GM19467 (cell line): ENCODE results near the gene ADNP2.
A peak's percentile ranks its signal among the peaks of the same experiment; 100 is the strongest.

Experiments used
- ATAC-seq: cut with Tn5 transposase; IDR thresholded peaks from one replicate; pipeline ENCODE4 v1.9.1; 2021; ENCODE audit warnings: mild to moderate bottlenecking, moderate library complexity; ENCODE audit not compliant: unreplicated experiment

The ADNP2 gene

GRCh38 chr18:80108739-80109675, at the start of gene ADNP2:
Gene ADNP2 (plus strand): TSS chr18:80109262. CDS start chr18:80117543, 8,281 bp downstream.
- peak; percentile 67 for ATAC-seq

- ATAC-seq = no peak
Observed at GRCh38 chr18:80059945-80060344, 49.1 kb upstream of the ADNP2 start.

GRCh38 chr18:80065705-80066104, 43.4 kb upstream of the ADNP2 start:
- no peak for ATAC-seq

- no peak for ATAC-seq
Observed at GRCh38 chr18:80067321-80067720, 41.7 kb upstream of the ADNP2 start.

GRCh38 chr18:80067897-80068296, 41.2 kb upstream of the ADNP2 start:
- ATAC-seq = no peak

GRCh38 chr18:80068571-80069272, 40.3 kb upstream of the ADNP2 start:
- no peak for ATAC-seq

GRCh38 chr18:80070825-80071224, 38.2 kb upstream of the ADNP2 start:
- no peak for ATAC-seq

- no peak for ATAC-seq
Observed at GRCh38 chr18:80074183-80074582, 34.9 kb upstream of the ADNP2 start.

GRCh38 chr18:80074697-80075096, 34.4 kb upstream of the ADNP2 start:
- ATAC-seq = no peak

- ATAC-seq = no peak
Observed at GRCh38 chr18:80075940-80076339, 33.1 kb upstream of the ADNP2 start.

- no peak for ATAC-seq
Observed at GRCh38 chr18:80076379-80076778, 32.7 kb upstream of the ADNP2 start.

GRCh38 chr18:80077873-80078272, 31.2 kb upstream of the ADNP2 start:
- ATAC-seq = no peak

- no peak for ATAC-seq
Observed at GRCh38 chr18:80086281-80086680, 22.8 kb upstream of the ADNP2 start.

GRCh38 chr18:80088036-80088435, 21.0 kb upstream of the ADNP2 start:
- ATAC-seq = no peak

GRCh38 chr18:80088823-80089222, 20.2 kb upstream of the ADNP2 start:
- ATAC-seq = no peak

- ATAC-seq = no peak
Observed at GRCh38 chr18:80095414-80095813, 13.6 kb upstream of the ADNP2 start.

- ATAC-seq = no peak
Observed at GRCh38 chr18:80096032-80096565, 13.0 kb upstream of the ADNP2 start.

GRCh38 chr18:80097201-80097600, 11.9 kb upstream of the ADNP2 start:
- no peak for ATAC-seq

GRCh38 chr18:80103231-80103630, 5.8 kb upstream of the ADNP2 start:
- no peak for ATAC-seq

GRCh38 chr18:80104364-80104779, 4.7 kb upstream of the ADNP2 start:
- no peak for ATAC-seq

- ATAC-seq = peak; percentile 46
Observed at GRCh38 chr18:80105369-80106167, 3.5 kb upstream of the ADNP2 start.
